Right atrium auricular region (tissue), 2 donors: Measurements from ENCODE around the gene OR52I2. TPM values are rescaled to one million over a fixed set of nuclear protein-coding genes. Genes with fewer than 3 reads are reported as not detected.

Experiments
- total RNA-seq, 2 donors: library from RNA; depleted of rRNA; stranded (reverse); fragments of >200 nt; gene quantifications; one replicate each; pipeline ENCODE4 v1.1.0, GENCODE V29; 2016

The OR52I2 gene
- total RNA-seq, 2 donors from 2014 or later, result not detected

Other genes starting within 250 kb of the OR52I2 start
- gene OR52B4, start 213.4 kb upstream of the OR52I2 start, total RNA-seq, result not detected
- 10 to 100 TPM in 1 of 2 donors, 1 to 10 TPM in 1; 6.7 to 11.4 TPM for gene TRIM21, start 188.0 kb upstream of the OR52I2 start, total RNA-seq
- gene OR52K2, start 132.4 kb upstream of the OR52I2 start, total RNA-seq, result not detected
- not detected for gene OR52K1, start 99.1 kb upstream of the OR52I2 start, total RNA-seq
- not detected for gene OR52M1, start 36.6 kb upstream of the OR52I2 start, total RNA-seq
- gene OR52I1, start 12.3 kb downstream of the OR52I2 start, total RNA-seq, result not detected
- 1 to 10 TPM; 7.5 to 9.6 TPM for gene TRIM68, start 26.5 kb downstream of the OR52I2 start, total RNA-seq
- gene OR51D1, start 55.7 kb downstream of the OR52I2 start, total RNA-seq, result not detected
- gene OR51E1, start 62.2 kb downstream of the OR52I2 start, total RNA-seq, result 1 to 10 TPM in 1 of 2 donors, under 1 TPM in 1; 0.12 to 1.3 TPM
- under 1 TPM in 1 of 2 donors, not detected in 1; 0.15 TPM for gene OR51E2, start 116.1 kb downstream of the OR52I2 start, total RNA-seq
- not detected for gene MMP26, start 123.0 kb downstream of the OR52I2 start, total RNA-seq
- gene OR51F1, start 188.2 kb downstream of the OR52I2 start, total RNA-seq, result not detected
- not detected for gene OR52R1, start 222.6 kb downstream of the OR52I2 start, total RNA-seq
- not detected for gene OR51F2, start 239.6 kb downstream of the OR52I2 start, total RNA-seq